ENCODE results near the gene CTNND1. TPM values are rescaled to one million over a fixed set of nuclear protein-coding genes. Genes with fewer than 3 reads are reported as not detected.

CTNND1 gene
- total and polyA plus RNA-seq, 2 experiments from 2014 or later = 65.0 to 130 TPM

- peak within 1 kb of the TSS; percentile 92 for H3K27ac ChIP-seq
- H3K79me2 ChIP-seq = peaks cover 36% of the 10 kb centered on the region
- DNase-seq (ENCODE audit: low spot score) = peak; percentile 98
- no peaks in the 10 kb centered on the region for H3K9me3 ChIP-seq (ENCODE audit: low read depth)
- under 1% methylated on average over 67 of the region's 75 CpGs for WGBS (ENCODE audit: low lambda C conversion rate, missing lambda C conversion rate)
- H3K36me3 ChIP-seq (replicated peaks; ENCODE audit: insufficient read depth, low read depth) = peaks cover 4% of the 10 kb centered on the region
- peak within 1 kb of the TSS; percentile 80 for H3K4me3 ChIP-seq
- TF ChIP-seq EZH2 (IDR thresholded peaks at IDR 0.05; ENCODE audit: borderline replicate concordance) (no peak), CTCF (IDR thresholded peaks at IDR 0.05; ENCODE audit: poor library complexity) (no peak), EZH2phosphoT487 (IDR thresholded peaks at IDR 0.05; ENCODE audit: low read depth, severe bottlenecking, unreplicated experiment) (no peak)
- H3K27me3 ChIP-seq = no peaks in the 10 kb centered on the region
- no peaks in the 10 kb centered on the region for H3K4me1 ChIP-seq (ENCODE audit: insufficient read depth)
- H4K20me1 ChIP-seq (ENCODE audit: insufficient read depth, poor library complexity, severe bottlenecking) = no peaks in the 10 kb centered on the region
- peak within 1 kb of the TSS; percentile 73 for H2AFZ ChIP-seq
- H3K9me2 ChIP-seq (replicated peaks; ENCODE audit: insufficient read depth) = no peaks in the 10 kb centered on the region
- H3K4me2 ChIP-seq = peak within 1 kb of the TSS; percentile 82
Observed at GRCh38 chr11:57741132-57742086, 20.2 kb upstream of the CTNND1 start, which contains the start of gene SELENOH. Gene SELENOH (plus strand): TSS chr11:57741491. CDS start chr11:57741596, 105 bp downstream.

GRCh38 chr11:57742087-57742452 lies 19.5 kb upstream of the CTNND1 start:
- Histone ChIP-seq H4K20me1 (ENCODE audit: insufficient read depth, poor library complexity, severe bottlenecking) (no peaks in the 10 kb centered on the region), H3K36me3 (replicated peaks; ENCODE audit: insufficient read depth, low read depth) (peaks cover 4% of the 10 kb centered on the region), H3K27me3 (no peaks in the 10 kb centered on the region), H3K4me3 (peak overlapping the region; percentile 80), H3K4me1 (ENCODE audit: insufficient read depth) (no peaks in the 10 kb centered on the region), H3K4me2 (peak overlapping the region; percentile 82), H3K27ac (peak overlapping the region; percentile 92), H3K9me3 (ENCODE audit: low read depth) (no peaks in the 10 kb centered on the region), H3K79me2 (peaks cover 31% of the 10 kb centered on the region), H3K9me2 (replicated peaks; ENCODE audit: insufficient read depth) (no peaks in the 10 kb centered on the region), H2AFZ (peak overlapping the region; percentile 51)
- no peak for DNase-seq (ENCODE audit: low spot score)
- WGBS (ENCODE audit: low lambda C conversion rate, missing lambda C conversion rate) = 2% methylated on average over 10 of the region's 10 CpGs
- no peak for TF ChIP-seq CTCF (IDR thresholded peaks at IDR 0.05; ENCODE audit: poor library complexity)
- no peak for TF ChIP-seq EZH2 (IDR thresholded peaks at IDR 0.05; ENCODE audit: borderline replicate concordance)
- no peak for TF ChIP-seq EZH2phosphoT487 (IDR thresholded peaks at IDR 0.05; ENCODE audit: low read depth, severe bottlenecking, unreplicated experiment)

- Histone ChIP-seq H3K36me3 (replicated peaks; ENCODE audit: insufficient read depth, low read depth) (peaks cover 4% of the 10 kb centered on the region), H3K79me2 (peaks cover 25% of the 10 kb centered on the region), H2AFZ (no peak overlapping the region), H3K27me3 (no peaks in the 10 kb centered on the region), H3K9me3 (ENCODE audit: low read depth) (no peaks in the 10 kb centered on the region), H3K9me2 (replicated peaks; ENCODE audit: insufficient read depth) (no peaks in the 10 kb centered on the region), H4K20me1 (ENCODE audit: insufficient read depth, poor library complexity, severe bottlenecking) (no peaks in the 10 kb centered on the region), H3K4me1 (ENCODE audit: insufficient read depth) (no peaks in the 10 kb centered on the region), H3K4me2 (no peak overlapping the region), H3K4me3 (no peak overlapping the region), H3K27ac (no peak overlapping the region)
- TF ChIP-seq CTCF (IDR thresholded peaks at IDR 0.05; ENCODE audit: poor library complexity) (no peak), EZH2 (IDR thresholded peaks at IDR 0.05; ENCODE audit: borderline replicate concordance) (no peak)
- DNase-seq (ENCODE audit: low spot score) = no peak
- 93% methylated on average over 2 of the region's 2 CpGs for WGBS (ENCODE audit: low lambda C conversion rate, missing lambda C conversion rate)
Observed at GRCh38 chr11:57744357-57744756, 17.2 kb upstream of the CTNND1 start.

All from hepatocyte (in vitro differentiated cells).